ENCODE measurements around the gene RCN1.

- TF ChIP-seq POLR2A (IDR thresholded peaks at IDR 0.05; ENCODE audit: low read length), result no peak
- TF ChIP-seq GATA1 (IDR thresholded peaks at IDR 0.05; ENCODE audit: low read depth, low read length), result no peak
Measured at GRCh38 chr11:32080361-32080980, 10.4 kb upstream of the RCN1 start.

All from erythroblast (primary cell).